HG02759 (cell line): ENCODE data around the gene TMEM128.
"Not testable (repeated sequence)": the region's sequence is repeated elsewhere in the genome, so short reads cannot be mapped to it uniquely, and the experiment has no call there.

ENCODE experiments used
- ATAC-seq: cut with Tn5 transposase; IDR thresholded peaks from one replicate; pipeline ENCODE4 v1.9.1; 2021; ENCODE audit warnings: mild to moderate bottlenecking, moderate library complexity; ENCODE audit not compliant: unreplicated experiment

The TMEM128 gene

DNA sequence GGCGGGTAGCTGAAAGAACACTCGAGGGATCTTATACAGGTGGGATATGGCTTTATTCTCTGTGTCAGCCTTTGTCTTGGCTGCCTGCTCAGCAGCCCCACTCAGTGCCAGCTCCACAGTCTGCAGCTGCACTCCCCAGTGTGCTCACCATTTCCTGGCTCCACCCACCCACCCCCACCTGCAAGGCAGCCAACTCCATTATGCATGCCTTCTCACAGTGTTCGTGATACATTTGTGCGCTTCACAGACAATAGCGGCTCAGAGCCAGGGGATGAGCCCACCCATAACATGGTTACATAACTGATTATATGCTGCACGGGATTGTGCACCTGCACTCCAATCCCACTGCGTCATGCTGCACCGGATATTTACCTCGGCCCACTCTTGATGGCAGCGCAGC lies 8.8 kb upstream of the TMEM128 start:
- ATAC-seq, result no peak

DNA sequence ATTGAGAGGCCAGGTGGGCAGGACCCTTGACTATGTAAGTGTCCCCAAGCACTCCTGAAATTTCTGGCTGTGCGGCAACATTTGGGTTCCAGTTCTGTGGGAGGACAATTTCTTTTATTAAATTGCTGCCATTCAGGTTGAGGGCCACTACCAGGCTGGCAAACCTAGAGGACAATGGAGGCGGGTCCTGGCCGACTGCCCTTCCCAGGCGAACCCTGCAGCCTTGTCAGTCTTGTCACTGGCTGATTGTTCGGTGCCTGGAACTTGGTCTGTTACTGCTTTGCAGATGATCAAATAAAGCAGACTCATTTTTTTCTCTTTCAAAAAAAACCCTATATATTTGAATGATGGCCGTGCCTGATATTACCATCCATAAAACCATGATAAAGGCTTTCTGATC lies 6.6 kb upstream of the TMEM128 start:
- no peak for ATAC-seq

DNA sequence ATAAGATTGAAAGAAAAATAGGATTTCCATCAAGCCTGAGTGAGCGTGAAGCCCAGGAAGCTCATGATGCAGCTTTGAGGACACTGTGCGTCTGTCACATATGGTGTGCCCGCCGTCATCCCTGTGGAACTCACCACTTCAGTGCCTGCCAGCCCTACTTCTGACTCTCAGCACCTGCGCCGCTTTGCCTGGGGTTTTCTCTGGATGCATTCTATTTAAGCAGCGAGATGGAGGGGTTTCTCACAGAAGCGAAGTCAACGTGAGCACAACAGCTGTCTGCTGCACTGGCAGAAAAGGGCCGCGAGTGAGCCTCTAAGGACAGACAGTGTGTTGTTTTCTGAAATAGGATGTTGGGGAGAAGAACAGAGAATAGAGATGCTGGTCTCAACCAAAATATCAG lies 6.2 kb upstream of the TMEM128 start:
- no peak for ATAC-seq

DNA sequence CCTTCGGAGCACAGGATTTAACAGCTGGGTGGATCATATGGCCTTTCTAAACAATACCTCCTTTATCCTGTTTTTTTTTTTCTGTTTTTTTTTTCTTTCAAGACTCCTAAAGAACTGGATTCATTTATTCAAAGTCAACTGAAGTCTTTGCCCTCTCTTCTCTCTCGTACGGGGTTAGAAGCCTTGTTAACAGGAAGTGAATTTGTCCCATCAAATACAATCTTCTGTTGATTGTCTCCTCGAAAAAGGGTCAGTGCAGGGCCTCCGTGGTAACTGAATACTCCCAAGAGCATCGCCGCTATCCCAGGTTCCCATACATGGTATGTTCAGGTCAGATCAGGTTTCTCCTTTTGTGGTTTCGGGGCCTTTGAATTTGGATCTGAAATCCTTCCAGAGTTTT lies 1.8 kb upstream of the TMEM128 start:
- no peak for ATAC-seq

DNA sequence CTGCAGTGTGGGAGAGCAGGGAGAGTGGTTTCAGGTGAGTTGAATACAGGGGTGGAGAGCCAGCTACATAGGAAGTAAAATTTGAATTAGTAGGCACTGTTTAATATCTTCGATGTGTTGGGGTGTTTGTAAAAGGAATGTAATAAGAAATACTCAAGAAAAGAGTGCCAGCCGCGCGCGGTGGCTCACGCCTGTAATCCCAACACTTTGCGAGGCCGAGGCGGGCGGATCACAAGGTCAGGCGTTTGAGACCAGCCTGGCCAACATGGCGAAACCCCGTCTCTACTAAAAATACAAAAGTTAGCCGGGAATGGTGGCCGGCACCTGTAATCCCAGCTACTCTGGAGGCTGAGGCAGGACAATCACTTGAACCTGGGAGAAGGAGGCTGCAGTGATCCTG lies 1.3 kb upstream of the TMEM128 start:
- not testable (repeated sequence) for ATAC-seq

DNA sequence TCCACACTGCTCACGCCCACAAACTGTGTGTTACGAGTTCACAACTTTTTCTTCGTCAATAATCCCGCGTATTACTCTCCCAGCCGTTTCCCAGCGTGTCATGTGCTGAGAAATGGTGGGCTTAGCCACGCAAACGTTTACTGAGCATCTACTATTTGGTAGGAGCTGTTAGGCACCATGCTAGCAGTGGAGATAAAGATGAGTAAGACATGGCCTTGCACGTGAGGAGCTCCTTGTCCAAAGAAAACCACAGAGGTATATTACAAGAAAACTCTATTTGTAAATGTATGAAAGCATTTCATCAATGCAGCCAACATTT lies 821 bp upstream of the TMEM128 start:
- no peak for ATAC-seq

DNA sequence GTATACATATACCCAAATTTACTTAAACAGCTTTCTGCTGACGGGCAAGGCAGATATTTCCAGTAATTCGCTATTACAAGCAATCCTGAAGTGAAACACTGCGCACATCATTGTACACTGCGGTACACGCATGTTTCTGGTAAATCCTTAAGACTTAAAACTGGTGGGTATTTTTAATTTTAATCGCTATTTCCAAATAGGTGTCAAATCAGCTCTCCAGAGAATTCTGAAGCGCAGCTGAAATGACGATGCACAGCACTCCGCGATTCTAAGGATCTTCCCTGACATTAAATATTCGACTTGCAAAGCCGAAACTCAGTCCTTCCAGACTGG lies 361 bp downstream of the TMEM128 start:
- peak; percentile 45 for ATAC-seq

DNA sequence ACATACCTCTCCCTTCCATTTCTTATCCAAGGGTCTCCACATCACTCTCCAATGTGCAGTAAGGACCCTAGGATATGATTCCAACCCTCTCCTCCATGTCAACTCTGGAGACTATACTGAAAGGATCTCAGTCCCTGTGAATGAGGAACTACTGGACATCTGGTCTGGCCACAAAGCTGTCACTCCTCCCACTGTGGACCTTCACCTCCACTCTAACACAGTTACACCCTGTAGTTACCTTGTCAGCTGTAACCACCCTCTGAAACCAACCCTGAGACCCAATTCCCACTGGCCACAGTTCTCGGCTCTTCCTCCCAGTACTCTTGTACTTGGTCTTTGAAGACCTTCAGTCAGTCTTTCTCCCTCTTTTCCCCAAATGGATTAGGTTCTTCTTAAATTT lies 2.9 kb downstream of the TMEM128 start:
- no peak for ATAC-seq

DNA sequence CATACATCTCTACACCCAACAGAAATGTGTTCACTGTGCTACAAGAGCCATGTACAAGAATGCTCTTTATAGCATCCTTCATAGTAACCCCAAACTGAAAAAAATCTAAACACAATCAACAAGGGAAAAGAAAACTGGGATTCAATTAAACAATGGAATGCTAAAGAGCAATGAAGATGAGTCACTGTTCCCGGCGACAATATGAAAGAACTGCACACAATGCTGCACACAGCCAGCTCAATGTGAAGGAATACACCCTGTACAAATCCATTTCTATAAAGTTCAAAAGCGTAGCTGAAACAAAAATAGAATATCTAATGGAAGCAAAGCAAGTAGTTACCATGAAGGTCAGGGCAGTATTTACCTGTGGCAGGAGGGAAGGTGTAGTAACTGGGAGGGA lies 8.5 kb downstream of the TMEM128 start:
- ATAC-seq, result not testable (repeated sequence)

DNA sequence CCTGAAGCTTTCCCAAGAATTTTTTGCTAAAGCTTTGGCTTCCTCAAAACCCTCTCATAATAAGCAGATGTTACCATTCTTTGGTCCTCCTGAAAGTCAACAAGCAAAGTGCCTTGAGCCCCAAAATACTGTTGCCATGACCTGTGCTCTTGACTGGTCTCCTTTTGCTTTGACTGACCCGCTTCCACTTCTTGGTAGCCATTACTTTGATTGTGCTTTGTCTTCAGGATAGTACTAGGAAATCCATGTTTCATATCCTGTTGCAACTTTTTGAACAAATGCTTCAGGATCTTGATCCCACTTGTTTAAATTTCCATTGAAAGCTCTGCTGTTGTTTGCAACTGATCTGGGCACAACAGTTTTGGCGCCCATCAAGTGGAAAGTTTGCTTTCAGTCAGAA lies 14.4 kb downstream of the TMEM128 start:
- ATAC-seq, result no peak

DNA sequence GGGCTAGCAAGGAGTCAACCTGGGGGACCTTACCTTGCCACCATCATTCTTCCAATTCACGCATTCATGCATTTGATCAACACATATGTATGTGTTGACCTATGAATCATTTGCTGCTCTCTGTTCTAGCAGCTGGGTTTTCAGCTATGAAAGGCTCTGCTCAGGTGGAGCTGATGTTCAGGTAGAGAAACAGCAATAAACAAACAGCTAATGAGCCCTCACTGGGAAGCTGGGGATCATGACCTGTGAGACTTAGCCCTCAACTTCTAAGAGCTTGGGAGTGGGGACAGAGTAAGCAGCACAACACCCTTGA lies 19.7 kb downstream of the TMEM128 start:
- ATAC-seq, result no peak

DNA sequence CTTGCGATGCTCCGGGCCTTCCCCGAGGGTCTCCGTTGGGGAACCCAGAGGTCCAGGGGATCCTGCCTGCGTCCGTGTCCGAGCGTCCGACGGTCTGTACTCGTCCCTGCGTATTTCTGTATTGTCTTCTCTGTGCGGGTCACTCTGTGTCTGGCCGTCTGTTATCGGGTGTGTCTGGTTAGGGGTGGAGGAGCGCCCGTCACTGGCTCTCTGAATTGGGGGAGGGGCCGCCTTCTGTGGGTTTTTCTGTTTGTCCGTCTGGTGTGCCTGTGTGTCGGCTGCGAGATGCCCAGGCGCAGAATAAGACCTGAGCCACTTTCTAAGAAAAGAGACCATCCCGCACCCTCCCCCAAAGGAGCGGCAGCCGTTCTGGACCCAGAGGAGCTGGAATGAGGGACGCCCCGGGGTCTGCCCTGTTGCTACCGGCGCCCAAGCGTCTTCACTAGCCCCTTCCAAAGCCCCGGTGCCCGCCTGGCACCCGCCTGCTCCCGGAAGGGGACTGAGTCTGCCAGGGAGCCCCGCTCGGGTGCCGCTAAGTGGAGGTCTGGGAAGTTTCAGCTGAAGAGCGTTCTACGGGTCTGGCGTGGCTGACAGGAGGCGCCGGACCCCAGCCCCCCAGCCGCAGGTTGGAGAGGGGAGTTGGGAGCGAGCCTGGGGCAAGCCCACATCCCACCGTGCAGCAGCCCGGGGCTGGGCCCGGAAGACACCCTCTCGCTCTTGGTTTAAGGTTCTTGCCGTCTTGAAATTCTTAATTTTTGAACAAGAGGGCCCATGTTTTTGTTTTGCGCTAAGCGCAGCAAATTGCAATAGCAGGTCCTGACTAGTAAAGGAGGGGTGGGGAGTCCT lies 20.3 kb downstream of the TMEM128 start:
- ATAC-seq, result no peak

DNA sequence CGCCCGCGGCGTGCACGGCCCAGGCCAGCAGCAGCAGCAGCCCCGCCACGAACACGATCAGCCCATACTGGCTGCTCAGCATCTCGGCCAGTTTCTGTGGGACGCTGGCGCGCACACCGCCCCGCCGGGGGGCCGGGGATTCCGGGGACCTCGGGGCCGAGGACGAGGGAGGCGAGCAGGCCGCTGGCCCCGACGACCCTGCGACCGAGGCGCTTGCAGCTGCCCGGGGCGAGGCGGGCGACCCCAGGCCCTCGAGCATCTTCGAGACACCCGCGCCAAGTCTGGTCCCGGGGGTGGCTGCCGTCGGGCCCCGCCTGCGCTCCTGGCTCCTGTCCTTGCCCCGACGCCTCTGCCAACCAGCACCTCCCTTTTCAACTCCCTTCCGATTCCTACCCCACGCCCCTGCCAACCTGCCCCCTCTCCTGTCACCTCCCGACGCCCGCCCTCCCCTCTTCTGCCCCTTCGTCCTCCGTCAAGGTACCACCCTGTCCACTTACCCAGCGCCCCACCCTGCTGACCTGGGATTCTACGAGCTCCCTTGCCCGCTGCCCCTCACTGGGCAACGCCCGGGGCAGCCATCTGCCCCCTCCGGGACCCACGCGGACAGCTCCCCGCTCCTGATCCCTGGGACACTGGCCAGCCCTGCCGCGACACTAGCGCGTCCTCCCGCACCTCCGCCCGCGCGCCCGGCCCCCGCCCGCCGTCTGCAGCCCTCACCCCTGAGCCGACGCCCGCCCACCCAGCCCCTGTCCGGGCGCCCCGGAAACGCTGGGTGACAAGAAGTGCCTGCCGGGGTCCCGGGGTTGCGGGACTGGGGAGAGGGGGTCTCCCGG lies 21.2 kb downstream of the TMEM128 start, which contains the start of gene OTOP1:
Gene OTOP1 (minus strand): TSS at position 324 of the 833 bp plus-strand sequence. CDS start 65 bp downstream, at position 259.
- ATAC-seq, result no peak

DNA sequence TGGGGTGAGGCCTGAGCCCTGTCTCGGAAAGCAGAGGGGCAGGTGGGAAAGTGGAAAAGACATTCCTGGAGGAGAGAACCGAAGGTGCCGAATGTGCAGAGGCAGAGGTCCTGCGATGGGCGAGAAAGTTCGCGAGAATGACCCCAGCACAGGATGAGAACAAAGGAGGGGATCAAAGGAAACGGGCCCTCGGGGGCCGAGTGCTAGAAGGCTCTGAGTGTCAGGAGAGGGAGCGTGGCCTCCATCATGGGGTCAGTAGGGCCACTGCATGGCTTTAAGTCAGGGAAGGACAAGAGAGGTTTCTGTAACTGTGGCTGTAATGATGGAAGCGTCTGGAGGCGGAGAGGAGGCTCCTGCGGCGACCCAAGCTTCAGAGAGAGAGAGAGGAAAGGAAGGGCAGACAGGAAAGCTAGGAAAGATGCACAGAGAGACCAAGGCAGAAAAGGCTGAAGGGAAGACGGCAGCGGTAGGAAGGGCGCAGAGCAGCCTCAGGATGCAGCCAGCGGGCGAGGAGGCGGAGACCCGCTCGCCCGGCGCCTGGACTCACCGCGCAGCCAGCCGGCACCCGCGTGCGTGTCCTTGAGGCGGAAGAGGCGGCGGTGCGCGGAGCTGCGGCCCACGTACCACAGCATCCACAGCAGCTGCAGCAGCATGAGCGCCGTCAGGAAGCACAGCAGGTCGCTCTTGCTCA lies 22.0 kb downstream of the TMEM128 start:
- ATAC-seq, result no peak

DNA sequence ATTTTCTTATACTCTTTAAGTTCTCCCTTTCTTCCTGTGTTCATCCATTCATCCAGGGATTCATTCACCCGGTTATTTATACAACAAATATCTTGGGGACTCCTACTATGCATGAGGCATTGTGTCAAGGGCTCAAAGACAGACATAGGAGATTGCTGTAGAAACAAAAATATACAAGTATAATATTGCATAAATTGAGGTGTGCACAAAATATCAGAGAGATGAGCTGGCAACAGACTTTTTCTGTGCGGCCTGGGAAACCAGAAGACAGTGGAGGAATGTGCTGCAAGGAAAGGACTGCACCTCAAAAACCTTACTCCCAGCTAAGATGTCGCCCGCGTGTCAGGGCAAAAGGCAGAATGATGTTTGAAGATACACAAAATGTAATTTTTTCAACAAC lies 30.9 kb downstream of the TMEM128 start:
- no peak for ATAC-seq

DNA sequence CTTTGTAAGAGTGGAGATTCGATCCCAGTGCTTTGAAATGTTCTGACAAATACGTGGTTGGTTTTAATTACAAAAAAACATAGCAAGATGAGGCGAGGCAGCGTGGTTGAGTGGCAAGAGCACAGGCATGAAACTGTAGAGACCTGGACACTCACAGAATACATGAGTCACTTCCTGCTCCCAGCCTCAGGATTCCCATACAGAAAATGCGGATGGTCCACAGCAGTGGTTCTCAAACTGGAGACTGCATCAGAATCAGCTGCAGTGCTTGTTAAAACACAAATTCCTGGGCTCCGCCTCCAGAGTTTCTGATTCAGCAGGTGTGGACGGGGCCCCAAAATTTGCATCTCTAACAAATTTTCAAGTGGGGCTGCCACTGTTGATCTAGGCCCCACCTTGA lies 31.4 kb downstream of the TMEM128 start:
- no peak for ATAC-seq

DNA sequence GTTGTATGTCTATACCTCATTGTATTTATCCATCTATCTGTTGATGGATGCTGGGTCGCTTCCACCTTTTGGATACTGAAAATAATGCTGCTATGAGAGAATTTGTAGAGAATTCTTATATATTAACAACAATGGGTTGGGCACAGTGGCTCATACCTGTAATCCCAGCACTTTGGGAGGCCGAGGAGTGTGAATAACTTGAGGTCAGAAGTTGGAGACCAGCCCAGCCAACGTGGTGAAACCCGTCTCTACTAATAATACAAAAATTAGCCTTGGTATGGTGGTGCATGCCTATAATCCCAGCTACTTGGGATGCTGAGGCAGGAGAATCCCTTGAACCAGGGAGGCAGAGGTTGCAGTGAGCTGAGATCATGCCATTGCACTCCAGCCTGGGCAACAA lies 34.3 kb downstream of the TMEM128 start:
- not testable (repeated sequence) for ATAC-seq

DNA sequence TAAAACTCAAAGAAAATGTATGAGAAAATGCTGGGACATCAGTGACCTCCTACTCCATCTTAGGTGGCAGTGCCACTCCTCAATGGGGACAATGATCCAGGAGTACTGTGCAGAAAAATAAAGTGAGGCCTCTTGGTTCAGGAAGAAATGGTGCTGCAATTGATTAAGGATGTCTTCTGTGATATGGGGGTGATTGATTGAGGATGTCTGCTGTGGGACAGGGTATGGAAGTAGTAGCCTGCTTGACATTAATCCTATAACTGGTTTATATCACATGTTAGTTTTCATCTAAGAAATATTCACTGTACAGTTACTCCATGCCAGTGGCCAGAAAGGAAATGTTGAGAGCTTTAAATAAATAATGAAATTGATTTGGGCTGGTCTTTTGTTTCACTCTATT lies 41.8 kb downstream of the TMEM128 start:
- no peak for ATAC-seq

DNA sequence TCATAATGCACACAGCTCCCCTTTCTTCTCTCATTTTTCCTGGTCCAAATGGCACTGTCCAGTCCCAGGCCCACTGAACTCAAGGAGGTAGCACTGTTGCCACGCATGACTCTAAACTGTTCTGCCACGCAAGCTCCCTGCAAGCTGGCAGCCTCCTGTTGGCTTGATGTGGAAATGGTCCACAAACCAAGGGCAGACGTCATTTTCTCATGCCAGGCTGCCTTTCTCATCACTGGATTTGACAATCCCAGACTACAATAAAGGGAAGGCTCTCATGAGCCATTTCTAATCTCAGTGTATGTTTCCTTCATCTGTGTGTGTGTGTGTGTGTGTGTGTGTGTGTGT lies 43.6 kb downstream of the TMEM128 start:
- ATAC-seq, result no peak

DNA sequence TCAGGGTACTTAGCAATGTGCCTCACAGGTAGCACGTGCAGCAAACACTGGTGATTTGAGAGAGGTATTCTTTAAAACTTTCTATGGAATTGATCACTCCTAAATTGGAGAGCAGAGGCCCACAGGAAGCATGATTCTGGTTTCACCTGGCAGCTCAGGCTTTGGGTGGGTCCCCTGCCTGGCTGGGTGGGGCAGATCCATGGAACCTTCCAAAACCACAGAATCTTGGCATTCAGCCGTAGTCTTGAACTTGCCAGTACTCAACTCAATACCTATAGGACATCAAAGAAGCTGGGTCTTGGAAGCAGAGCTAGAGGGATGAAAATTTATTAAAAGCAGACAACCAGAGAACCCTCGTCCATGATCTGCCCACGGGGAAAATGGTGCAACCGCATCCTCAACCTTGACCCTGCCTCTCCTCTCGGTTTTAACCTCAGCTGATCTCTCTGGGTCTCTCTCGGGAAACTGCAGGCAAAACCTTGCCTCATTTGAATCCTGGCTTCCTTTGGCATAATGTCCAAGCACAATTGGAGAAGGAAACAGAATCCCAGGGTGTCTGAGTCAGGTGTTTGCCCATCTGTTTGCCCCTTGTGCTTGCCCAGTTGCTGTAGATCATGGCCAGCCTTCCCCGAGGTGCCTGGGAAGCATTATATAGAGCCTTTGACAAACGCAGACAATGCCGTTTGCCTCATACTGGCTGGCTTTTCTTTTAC lies 44.2 kb downstream of the TMEM128 start:
- no peak for ATAC-seq

DNA sequence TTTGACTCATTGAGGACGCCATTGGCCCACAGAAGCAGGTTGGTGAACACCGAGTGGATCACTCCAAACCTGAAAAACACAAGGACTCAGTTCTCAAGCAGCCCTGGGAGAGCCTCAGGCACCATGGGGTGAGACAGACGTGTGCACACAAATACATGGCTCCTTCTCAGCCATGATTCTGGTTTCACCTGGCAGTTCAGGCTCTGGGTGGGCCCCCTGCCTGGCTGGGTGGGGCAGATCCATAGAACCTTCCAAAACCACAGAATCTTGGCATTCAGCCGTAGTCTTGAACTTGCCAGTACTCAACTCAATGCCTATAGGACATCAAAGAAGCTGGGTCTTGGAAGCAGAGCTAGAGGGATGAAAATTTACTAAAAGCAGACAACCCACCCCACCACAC lies 45.5 kb downstream of the TMEM128 start:
- ATAC-seq, result no peak
